HepG2 (cell line): ENCODE data around the gene PRCD. TPM values are rescaled to one million over a fixed set of nuclear protein-coding genes. Genes with fewer than 3 reads are reported as not detected.
A peak's percentile ranks its signal among the peaks of the same experiment; 100 is the strongest.

Experiments
- GABPA ChIP-seq, 2 experiments: IDR thresholded peaks; 2 replicates each; pipeline ENCODE4 v1.6.1; 2011 to 2016; ENCODE audit warnings: low read depth in 2 of 2, low read length in 1 of 2, missing biosample characterization in 1 of 2, missing genetic modification characterization in 1 of 2
- GLI4 ChIP-seq: sonication (generic); formaldehyde crosslinking; IDR thresholded peaks from 2 replicates; pipeline ENCODE4 v1.5.1; 2020; ENCODE audit warnings: missing genetic modification reagents, mild to moderate bottlenecking, moderate library complexity, borderline replicate concordance
- NAIF1 ChIP-seq: sonication (generic); formaldehyde crosslinking; IDR thresholded peaks from 2 replicates; pipeline ENCODE4 v1.5.0; 2020; ENCODE audit warnings: mild to moderate bottlenecking, missing genetic modification reagents, borderline replicate concordance
- NBN ChIP-seq: fragments of 450-650 bp; conservative IDR thresholded peaks from 2 replicates; pipeline ENCODE4 v1.6.1; 2017
- NFE2L1 ChIP-seq: sonication (generic); formaldehyde crosslinking; IDR thresholded peaks from 2 replicates; pipeline ENCODE4 v1.4.0; 2020; ENCODE audit warnings: missing genetic modification reagents, mild to moderate bottlenecking, borderline replicate concordance
- SETDB1 ChIP-seq: sonication (generic); formaldehyde crosslinking; IDR thresholded peaks from 2 replicates; pipeline ENCODE4 v1.5.1; 2020; ENCODE audit warnings: missing genetic modification reagents, mild to moderate bottlenecking, borderline replicate concordance
- SP5 ChIP-seq: IDR thresholded peaks from 2 replicates; pipeline ENCODE4 v1.6.1; 2016; ENCODE audit warnings: low read depth, borderline replicate concordance
- TAF15 ChIP-seq: fragments of 200-400 bp; formaldehyde crosslinking; IDR thresholded peaks from one replicate; pipeline ENCODE4 v1.6.1; 2018; ENCODE audit warnings: mild to moderate bottlenecking, low read depth, low read length; ENCODE audit not compliant: poor library complexity, severe bottlenecking
- TOE1 ChIP-seq: sonication (generic); formaldehyde crosslinking; IDR thresholded peaks from 2 replicates; pipeline ENCODE4 v1.4.0; 2020; ENCODE audit warnings: mild to moderate bottlenecking, missing genetic modification reagents
- ZEB1 ChIP-seq: IDR thresholded peaks from 2 replicates; pipeline ENCODE4 v1.6.1; 2012; ENCODE audit warnings: mild to moderate bottlenecking, low read depth, inconsistent platforms; ENCODE audit not compliant: insufficient replicate concordance
- ZNF234 ChIP-seq: sonication (generic); formaldehyde crosslinking; conservative IDR thresholded peaks from 2 replicates; pipeline ENCODE4 v1.5.1; 2020; ENCODE audit warnings: mild to moderate bottlenecking, missing genetic modification reagents
- ZNF337 ChIP-seq: sonication (generic); formaldehyde crosslinking; IDR thresholded peaks from 2 replicates; pipeline ENCODE4 v1.5.1; 2020; ENCODE audit warnings: missing genetic modification reagents, low read depth, mild to moderate bottlenecking, borderline replicate concordance
- ZNF607 ChIP-seq: sonication (generic); formaldehyde crosslinking; IDR thresholded peaks from 2 replicates; pipeline ENCODE4 v1.5.1; 2020; ENCODE audit warnings: missing genetic modification reagents, mild to moderate bottlenecking, borderline replicate concordance
- ZNF687 ChIP-seq: sonication (generic); formaldehyde crosslinking; IDR thresholded peaks from 2 replicates; pipeline ENCODE4 v1.5.1; 2020; ENCODE audit warnings: mild to moderate bottlenecking, missing genetic modification reagents, moderate library complexity
- polyA plus RNA-seq, 8 experiments: library from polyadenylated mRNA; depleted of rRNA in 3 of 8; stranded (reverse) in 7 of 8; unstranded in 1 of 8; fragments of >200 nt; fragmentation: Illumina TruSeq in 4 of 8; extraction: Trizol in 4 of 8; gene quantifications; 2 replicates each; pipeline versions ENCODE4 v1.2.1 to v1.2.3, GENCODE V29; 2011 to 2016; ENCODE audit warnings: low read depth in 4 of 8, missing spikeins in 1 of 8, mixed read lengths in 1 of 8; ENCODE audit not compliant: insufficient read depth in 1 of 8
- total RNA-seq, 5 experiments: library from RNA; depleted of rRNA; stranded (reverse); fragments of >200 nt; fragmentation: Illumina TruSeq; extraction: Trizol; gene quantifications; 2 replicates each; pipeline ENCODE4 v1.2.3, GENCODE V29; 2016; ENCODE audit warnings: low read depth in 1 of 5
- TF ChIP-seq, protein P1 (sequence below): sonication (generic); formaldehyde crosslinking; conservative IDR thresholded peaks from 2 replicates; pipeline ENCODE4 v1.4.0; 2020; ENCODE audit warnings: missing genetic modification reagents
- TF ChIP-seq, protein P2 (sequence below): sonication (generic); formaldehyde crosslinking; IDR thresholded peaks from 2 replicates; pipeline ENCODE4 v1.4.0; 2020; ENCODE audit warnings: mild to moderate bottlenecking, low read depth, missing genetic modification reagents
- TF ChIP-seq, protein P3 (sequence below): sonication (generic); formaldehyde crosslinking; IDR thresholded peaks from 2 replicates; pipeline ENCODE4 v1.8.1; 2023; ENCODE audit warnings: missing genetic modification reagents, inconsistent platforms, borderline replicate concordance

PRCD gene
- total and polyA plus RNA-seq, 2 of the 13 experiments (the other 11 are each of a cell fraction or from before 2014, with no cell fraction given) = 0.51 TPM; not detected in 1

- TF ChIP-seq ZEB1 (no peak), ZNF687 (peak; percentile 59), NFE2L1 (CRISPR knock-in tag) (no peak), ZNF337 (CRISPR knock-in tag) (no peak), ZNF234 (no peak), GLI4 (CRISPR knock-in tag) (no peak), GABPA (IDR thresholded peaks at IDR 0.05; ENCODE audit: low read depth, low read length) (no peak), GABPA (CRISPR knock-in tag; IDR thresholded peaks at IDR 0.05; ENCODE audit: low read depth) (no peak), TOE1 (CRISPR knock-in tag) (no peak), NBN (no peak), SP5 (no peak), SETDB1 (CRISPR knock-in tag) (no peak), ZNF607 (CRISPR knock-in tag) (no peak), TAF15 (no peak), NAIF1 (CRISPR knock-in tag) (no peak)
- TF ChIP-seq, protein P1, sequence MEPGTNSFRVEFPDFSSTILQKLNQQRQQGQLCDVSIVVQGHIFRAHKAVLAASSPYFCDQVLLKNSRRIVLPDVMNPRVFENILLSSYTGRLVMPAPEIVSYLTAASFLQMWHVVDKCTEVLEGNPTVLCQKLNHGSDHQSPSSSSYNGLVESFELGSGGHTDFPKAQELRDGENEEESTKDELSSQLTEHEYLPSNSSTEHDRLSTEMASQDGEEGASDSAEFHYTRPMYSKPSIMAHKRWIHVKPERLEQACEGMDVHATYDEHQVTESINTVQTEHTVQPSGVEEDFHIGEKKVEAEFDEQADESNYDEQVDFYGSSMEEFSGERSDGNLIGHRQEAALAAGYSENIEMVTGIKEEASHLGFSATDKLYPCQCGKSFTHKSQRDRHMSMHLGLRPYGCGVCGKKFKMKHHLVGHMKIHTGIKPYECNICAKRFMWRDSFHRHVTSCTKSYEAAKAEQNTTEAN (CRISPR knock-in tag) = no peak
- TF ChIP-seq, protein P2, sequence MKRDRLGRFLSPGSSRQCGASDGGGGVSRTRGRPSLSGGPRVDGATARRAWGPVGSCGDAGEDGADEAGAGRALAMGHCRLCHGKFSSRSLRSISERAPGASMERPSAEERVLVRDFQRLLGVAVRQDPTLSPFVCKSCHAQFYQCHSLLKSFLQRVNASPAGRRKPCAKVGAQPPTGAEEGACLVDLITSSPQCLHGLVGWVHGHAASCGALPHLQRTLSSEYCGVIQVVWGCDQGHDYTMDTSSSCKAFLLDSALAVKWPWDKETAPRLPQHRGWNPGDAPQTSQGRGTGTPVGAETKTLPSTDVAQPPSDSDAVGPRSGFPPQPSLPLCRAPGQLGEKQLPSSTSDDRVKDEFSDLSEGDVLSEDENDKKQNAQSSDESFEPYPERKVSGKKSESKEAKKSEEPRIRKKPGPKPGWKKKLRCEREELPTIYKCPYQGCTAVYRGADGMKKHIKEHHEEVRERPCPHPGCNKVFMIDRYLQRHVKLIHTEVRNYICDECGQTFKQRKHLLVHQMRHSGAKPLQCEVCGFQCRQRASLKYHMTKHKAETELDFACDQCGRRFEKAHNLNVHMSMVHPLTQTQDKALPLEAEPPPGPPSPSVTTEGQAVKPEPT (CRISPR knock-in tag) = 0 out of 2 replicates have a peak, but pooled peaks have one; percentile 25
- TF ChIP-seq, protein P3, sequence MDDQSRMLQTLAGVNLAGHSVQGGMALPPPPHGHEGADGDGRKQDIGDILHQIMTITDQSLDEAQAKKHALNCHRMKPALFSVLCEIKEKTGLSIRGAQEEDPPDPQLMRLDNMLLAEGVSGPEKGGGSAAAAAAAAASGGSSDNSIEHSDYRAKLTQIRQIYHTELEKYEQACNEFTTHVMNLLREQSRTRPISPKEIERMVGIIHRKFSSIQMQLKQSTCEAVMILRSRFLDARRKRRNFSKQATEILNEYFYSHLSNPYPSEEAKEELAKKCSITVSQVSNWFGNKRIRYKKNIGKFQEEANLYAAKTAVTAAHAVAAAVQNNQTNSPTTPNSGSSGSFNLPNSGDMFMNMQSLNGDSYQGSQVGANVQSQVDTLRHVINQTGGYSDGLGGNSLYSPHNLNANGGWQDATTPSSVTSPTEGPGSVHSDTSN (CRISPR knock-in tag) = no peak
Observed at GRCh38 chr17:76567634-76568432, 28.0 kb downstream of the PRCD start (continued).
